H9 (cell line): ENCODE results near the gene RIT2. TPM values are rescaled to one million over a fixed set of nuclear protein-coding genes. Genes with fewer than 3 reads are reported as not detected.

Source experiments
- DNase-seq: peaks from one replicate; pipeline ENCODE4 v3.0.0-alpha.2; 2017
- H2AFZ ChIP-seq: one replicate; pipeline ENCODE4 v1.6.1; 2013; ENCODE audit warnings: mild to moderate bottlenecking, low read length, control low read depth, moderate library complexity
- H2AK5ac ChIP-seq: 2 replicates; pipeline ENCODE4 v1.6.1; 2013; ENCODE audit warnings: low read length, control low read depth, mixed read lengths; ENCODE audit not compliant: insufficient read length
- H2BK120ac ChIP-seq: one replicate; pipeline ENCODE4 v1.6.1; 2013; ENCODE audit warnings: low read depth, mild to moderate bottlenecking, low read length, control low read depth, inconsistent platforms; ENCODE audit not compliant: poor library complexity, severe bottlenecking
- H2BK12ac ChIP-seq: 2 replicates; pipeline ENCODE4 v1.6.1; 2013; ENCODE audit warnings: low read length, control low read depth, mixed read lengths, low read depth; ENCODE audit not compliant: insufficient read length
- H2BK15ac ChIP-seq: 2 replicates; pipeline ENCODE4 v1.6.1; 2013; ENCODE audit warnings: low read depth, low read length, control low read depth
- H2BK20ac ChIP-seq: one replicate; pipeline ENCODE4 v1.6.1; 2013; ENCODE audit warnings: low read depth, mild to moderate bottlenecking, low read length, control low read depth, inconsistent platforms; ENCODE audit not compliant: poor library complexity, severe bottlenecking
- H2BK5ac ChIP-seq: 2 replicates; pipeline ENCODE4 v1.6.1; 2013; ENCODE audit warnings: low read length, control low read depth, mixed read lengths; ENCODE audit not compliant: insufficient read length
- H3K14ac ChIP-seq: 2 replicates; pipeline ENCODE4 v1.6.1; 2013; ENCODE audit warnings: low read length, control low read depth; ENCODE audit not compliant: insufficient read depth
- H3K18ac ChIP-seq: 2 replicates; pipeline ENCODE4 v1.6.1; 2013; ENCODE audit warnings: low read depth, mild to moderate bottlenecking, mixed read lengths, low read length, control low read depth; ENCODE audit not compliant: insufficient read length
- H3K23ac ChIP-seq: 2 replicates; pipeline ENCODE4 v1.6.1; 2013; ENCODE audit warnings: low read length, control low read depth, mixed read lengths, low read depth; ENCODE audit not compliant: insufficient read length
- H3K23me2 ChIP-seq: 2 replicates; pipeline ENCODE4 v1.6.1; 2013; ENCODE audit warnings: low read depth, mild to moderate bottlenecking, mixed read lengths, low read length, control low read depth; ENCODE audit not compliant: insufficient read length, poor library complexity, severe bottlenecking
- H3K27ac ChIP-seq: 2 replicates; pipeline ENCODE4 v1.5.1; 2013; ENCODE audit warnings: low read length, control low read depth, mixed read lengths, low read depth; ENCODE audit not compliant: insufficient read length
- H3K27me3 ChIP-seq: 2 replicates; pipeline ENCODE4 v1.6.1; 2013; ENCODE audit warnings: low read length, control low read depth, inconsistent platforms; ENCODE audit not compliant: insufficient read depth
- H3K4ac ChIP-seq: 2 replicates; pipeline ENCODE4 v1.6.1; 2013; ENCODE audit warnings: low read depth, mild to moderate bottlenecking, control low read depth, inconsistent platforms, low read length, moderate library complexity
- H3K4me1 ChIP-seq: 2 replicates; pipeline ENCODE4 v1.6.1; 2013; ENCODE audit warnings: low read length, control low read depth, inconsistent platforms; ENCODE audit not compliant: insufficient read depth
- H3K4me2 ChIP-seq: 2 replicates; pipeline ENCODE4 v1.6.1; 2013; ENCODE audit warnings: low read length, control low read depth, mixed read lengths; ENCODE audit not compliant: insufficient read length, insufficient read depth
- H3K56ac ChIP-seq: 2 replicates; pipeline ENCODE4 v1.6.1; 2013; ENCODE audit warnings: low read depth, mild to moderate bottlenecking, mixed read lengths, low read length, control low read depth; ENCODE audit not compliant: insufficient read length
- H3K79me1 ChIP-seq: 2 replicates; pipeline ENCODE4 v1.6.1; 2013; ENCODE audit warnings: low read depth, mild to moderate bottlenecking, moderate library complexity, low read length, control low read depth, inconsistent platforms; ENCODE audit not compliant: insufficient read depth, poor library complexity, severe bottlenecking
- H3K79me2 ChIP-seq: 2 replicates; pipeline ENCODE4 v1.6.1; 2013; ENCODE audit warnings: low read length, control low read depth, inconsistent platforms; ENCODE audit not compliant: insufficient read depth
- H3K9ac ChIP-seq: 2 replicates; pipeline ENCODE4 v1.6.1; 2013; ENCODE audit warnings: low read length, control low read depth, mixed read lengths; ENCODE audit not compliant: insufficient read length; ENCODE audit errors: extremely low read depth
- H3K9me3 ChIP-seq: one replicate; pipeline ENCODE4 v1.6.1; 2013; ENCODE audit warnings: low read depth, low read length, inconsistent platforms; ENCODE audit not compliant: control insufficient read depth
- H3T11ph ChIP-seq: one replicate; pipeline ENCODE4 v1.6.1; 2013; ENCODE audit warnings: mild to moderate bottlenecking, low read length, control low read depth, inconsistent platforms
- H4K20me1 ChIP-seq: one replicate; pipeline ENCODE4 v1.6.1; 2013; ENCODE audit not compliant: control insufficient read depth, insufficient read length, insufficient read depth
- H4K5ac ChIP-seq: 2 replicates; pipeline ENCODE4 v1.6.1; 2013; ENCODE audit warnings: low read depth, mild to moderate bottlenecking, mixed read lengths, low read length, control low read depth; ENCODE audit not compliant: insufficient read length
- H4K8ac ChIP-seq: replicated peaks from 2 replicates; pipeline ENCODE4 v1.6.1; 2013; ENCODE audit warnings: low read length, control low read depth, mixed read lengths, low read depth; ENCODE audit not compliant: insufficient read length
- H4K91ac ChIP-seq: 2 replicates; pipeline ENCODE4 v1.6.1; 2013; ENCODE audit warnings: low read depth, mild to moderate bottlenecking, moderate library complexity, mixed read lengths, low read length, control low read depth; ENCODE audit not compliant: insufficient read length
- H3K27ac Mint-ChIP-seq, 3 experiments: 2 replicates in 2 of 3; 3 replicates in 1 of 3; pipeline ENCODE4 v1.8.0; 2020 to 2021; ENCODE audit warnings: mixed read lengths in 3 of 3, mild to moderate bottlenecking in 1 of 3, moderate library complexity in 1 of 3
- H3K27me3 Mint-ChIP-seq: 2 replicates; pipeline ENCODE4 v1.8.0; 2021; ENCODE audit warnings: low read depth, mild to moderate bottlenecking, moderate library complexity, mixed read lengths
- H3K36me3 Mint-ChIP-seq, 3 experiments: 2 replicates in 2 of 3; 3 replicates in 1 of 3; pipeline ENCODE4 v1.8.0; 2020 to 2021; ENCODE audit warnings: low read depth in 3 of 3, mixed read lengths in 3 of 3; ENCODE audit not compliant: insufficient read depth in 1 of 3
- H3K4me1 Mint-ChIP-seq, 2 experiments: 2 replicates each; pipeline ENCODE4 v1.8.0; 2020; ENCODE audit warnings: mixed read lengths in 2 of 2
- H3K4me3 Mint-ChIP-seq, 2 experiments: 2 replicates in 1 of 2; 3 replicates in 1 of 2; pipeline ENCODE4 v1.8.0; 2020 to 2021; ENCODE audit warnings: mild to moderate bottlenecking in 2 of 2, mixed read lengths in 2 of 2, moderate library complexity in 1 of 2
- H3K9me3 Mint-ChIP-seq, 2 experiments: 2 replicates in 1 of 2; 3 replicates in 1 of 2; pipeline ENCODE4 v1.8.0; 2020; ENCODE audit warnings: mild to moderate bottlenecking in 2 of 2, mixed read lengths in 2 of 2, moderate library complexity in 1 of 2
- CTCF ChIP-seq: fragments of 200-600 bp; sonication (generic); conservative IDR thresholded peaks from 3 replicates; pipeline ENCODE4 v1.8.0; 2021; ENCODE audit warnings: antibody characterized with exemption, mild to moderate bottlenecking
- WGBS: extraction: QIAGEN DNeasy Blood & Tissue Kit; methylation state at CpG from one replicate; pipeline ENCODE4 v1.1.7; 2013; ENCODE audit warnings: missing lambda C conversion rate, low lambda C conversion rate, mixed read lengths; ENCODE audit not compliant: insufficient read length; ENCODE audit errors: extremely low coverage; 5-methylcytosine and 5-hydroxymethylcytosine counted together
- total RNA-seq: library from RNA; stranded (reverse); gene quantifications from 2 replicates; pipeline ENCODE4 v1.2.1, GENCODE V29; 2021

RIT2 gene
- total RNA-seq, 1 experiment from 2014 or later: 1.2 TPM

GRCh38 chr18:43060020-43060419 lies 55.5 kb downstream of the RIT2 start:
- Histone ChIP-seq H3K79me1 (no peaks in the 10 kb centered on the region), H3K4me1 (no peaks in the 10 kb centered on the region), H3K56ac (no peak overlapping the region), H3K9me3 (no peaks in the 10 kb centered on the region), H3K27ac (no peak overlapping the region), H2BK12ac (no peak overlapping the region), H2AFZ (no peak overlapping the region), H3T11ph (no peak overlapping the region), H2AK5ac (no peak overlapping the region), H3K14ac (no peak overlapping the region), H3K18ac (no peak overlapping the region), H4K5ac (no peak overlapping the region), H3K27me3 (no peaks in the 10 kb centered on the region; the same call in 1 of the 2 replicates), H2BK5ac (no peak overlapping the region), H3K4ac (no peak overlapping the region), H3K4me2 (no peak overlapping the region), H4K8ac (no peak overlapping the region), H4K20me1 (no peaks in the 10 kb centered on the region), H4K91ac (no peak overlapping the region), H3K79me2 (no peaks in the 10 kb centered on the region), H2BK15ac (no peak overlapping the region), H3K23ac (no peak overlapping the region), H3K23me2 (no peaks in the 10 kb centered on the region), H2BK120ac (no peak overlapping the region), H2BK20ac (no peak overlapping the region), H3K9ac (no peak overlapping the region)
- DNase-seq: no peak
- WGBS: no CpG with 5 or more reads among the region's 1 CpG
- no peak for TF ChIP-seq CTCF
- no peaks in the 10 kb centered on the region for H3K9me3 Mint-ChIP-seq
- H3K36me3 Mint-ChIP-seq: no peaks in the 10 kb centered on the region; a peak in 1 of 7 replicates
- H3K4me3 Mint-ChIP-seq: no peak overlapping the region
- no peak overlapping the region for H3K27ac Mint-ChIP-seq
- H3K4me1 Mint-ChIP-seq: peaks cover 6 to 8% of the 10 kb centered on the region in 2 experiments
- no peaks in the 10 kb centered on the region for H3K27me3 Mint-ChIP-seq
